Calu3 (cell line): ENCODE measurements around the gene CCN2. TPM values are rescaled to one million over a fixed set of nuclear protein-coding genes. Genes with fewer than 3 reads are reported as not detected.

Source experiments
- Bru-seq: library from RNA; stranded (reverse); fragments of 400-500 nt; gene quantifications from one replicate; lab custom pipeline; 2021; lab: Mats Ljungman, UMichigan
- BruChase-seq, 2 experiments: library from RNA; stranded (reverse); fragments of 400-500 nt; gene quantifications; one replicate each; lab custom pipeline; 2021; lab: Mats Ljungman, UMichigan
- BruUV-seq: library from RNA; stranded (reverse); fragments of 400-500 nt; replicated peaks from 2 replicates; lab custom pipeline; 2021; lab: Mats Ljungman, UMichigan
- CTCF ChIA-PET: fragments of 300-600 bp; sonication (Branson Sonifier 250); formaldehyde crosslinking; loops from one replicate; lab custom pipeline; 2022; ENCODE audit warnings: antibody characterized with exemption; lab: Charles Lee
- DNase-seq: peaks from one replicate; pipeline ENCODE4 v3.0.0; 2022
- H3K27ac Mint-ChIP-seq: one replicate; pipeline ENCODE4 v1.8.0; 2022; ENCODE audit warnings: mixed read lengths; ENCODE audit not compliant: unreplicated experiment
- H3K27me3 Mint-ChIP-seq: one replicate; pipeline ENCODE4 v1.8.0; 2022; ENCODE audit warnings: mixed read lengths; ENCODE audit not compliant: unreplicated experiment
- H3K36me3 Mint-ChIP-seq: one replicate; pipeline ENCODE4 v1.8.0; 2022; ENCODE audit warnings: mild to moderate bottlenecking, moderate library complexity, mixed read lengths; ENCODE audit not compliant: insufficient read depth, unreplicated experiment
- H3K4me1 Mint-ChIP-seq: one replicate; pipeline ENCODE4 v1.8.0; 2022; ENCODE audit warnings: mild to moderate bottlenecking, low read depth, mixed read lengths; ENCODE audit not compliant: unreplicated experiment
- H3K4me3 Mint-ChIP-seq: one replicate; pipeline ENCODE4 v1.8.0; 2022; ENCODE audit warnings: mild to moderate bottlenecking, low read depth, moderate library complexity, mixed read lengths; ENCODE audit not compliant: unreplicated experiment
- H3K9me3 Mint-ChIP-seq: one replicate; pipeline ENCODE4 v1.8.0; 2022; ENCODE audit warnings: low read depth, mixed read lengths; ENCODE audit not compliant: unreplicated experiment
- intact Hi-C: fragments of 100-400 bp; cut with micrococcal nuclease; formaldehyde crosslinking; loops from one replicate; pipeline ENCODE4 v1.10.0; 2022; ENCODE audit not compliant: unreplicated experiment
- long read RNA-seq: library from polyadenylated mRNA; stranded (forward); transcript quantifications from one replicate; pipeline ENCODE4 v2.0.0, GENCODE V29; 2022
- total RNA-seq: library from RNA; stranded (reverse); gene quantifications from 2 replicates; pipeline ENCODE4 v1.2.3, GENCODE V29; 2022
- TF ChIP-seq, protein P1 (sequence below): fragments of 200-600 bp; IDR thresholded peaks from one replicate; pipeline ENCODE4 v1.8.0; 2022; ENCODE audit warnings: antibody characterized with exemption; ENCODE audit not compliant: unreplicated experiment

CCN2 gene, protein sequence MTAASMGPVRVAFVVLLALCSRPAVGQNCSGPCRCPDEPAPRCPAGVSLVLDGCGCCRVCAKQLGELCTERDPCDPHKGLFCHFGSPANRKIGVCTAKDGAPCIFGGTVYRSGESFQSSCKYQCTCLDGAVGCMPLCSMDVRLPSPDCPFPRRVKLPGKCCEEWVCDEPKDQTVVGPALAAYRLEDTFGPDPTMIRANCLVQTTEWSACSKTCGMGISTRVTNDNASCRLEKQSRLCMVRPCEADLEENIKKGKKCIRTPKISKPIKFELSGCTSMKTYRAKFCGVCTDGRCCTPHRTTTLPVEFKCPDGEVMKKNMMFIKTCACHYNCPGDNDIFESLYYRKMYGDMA
- total RNA-seq (159 and 373 TPM in 2 replicates), Bru-seq, nascent RNA (percentile 99 among the genes with signal in this experiment), BruChase-seq, experiment 1, labeled RNA remaining after a 6-hour chase (percentile 99 among the genes with signal in this experiment), BruChase-seq, experiment 2, labeled RNA remaining after a 2-hour chase (percentile 100 among the genes with signal in this experiment)
- long read RNA-seq, transcript CTGF-201 (5 exons, 2,339 nt), result major isoform, 273 of 348 reads
- long read RNA-seq, partial matches to known transcripts, result 30 of 348 reads
- long read RNA-seq, other reads (novel, unspliced or antisense), result 45 of 348 reads

DNA sequence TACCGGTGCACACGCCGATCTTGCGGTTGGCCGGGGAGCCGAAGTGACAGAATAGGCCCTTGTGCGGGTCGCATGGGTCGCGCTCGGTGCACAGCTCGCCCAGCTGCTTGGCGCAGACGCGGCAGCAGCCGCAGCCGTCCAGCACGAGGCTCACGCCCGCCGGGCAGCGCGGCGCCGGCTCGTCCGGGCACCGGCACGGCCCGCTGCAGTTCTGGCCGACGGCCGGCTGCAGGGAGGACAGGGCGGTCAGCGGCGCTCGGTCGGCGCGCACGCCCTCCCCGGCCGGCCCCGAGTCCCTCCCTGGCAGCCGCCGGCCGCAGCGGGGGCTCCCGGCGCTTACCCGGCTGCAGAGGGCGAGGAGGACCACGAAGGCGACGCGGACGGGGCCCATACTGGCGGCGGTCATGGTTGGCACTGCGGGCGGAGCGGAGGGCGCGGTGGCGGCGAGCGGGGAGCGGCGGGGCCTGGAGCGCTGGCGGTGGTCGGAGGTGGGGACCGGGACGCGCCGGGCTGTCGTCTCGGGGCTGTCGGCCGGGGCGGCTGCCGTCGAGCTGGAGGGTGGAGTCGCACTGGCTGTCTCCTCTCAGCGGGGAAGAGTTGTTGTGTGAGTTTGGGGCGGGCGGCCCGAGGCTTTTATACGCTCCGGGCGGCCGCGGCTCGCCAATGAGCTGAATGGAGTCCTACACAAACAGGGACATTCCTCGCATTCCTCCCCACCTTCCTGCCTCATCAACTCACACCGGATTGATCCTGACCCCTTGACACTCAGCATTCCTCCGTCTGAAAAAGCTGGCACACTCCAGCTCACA is at the start of gene CCN2:
CCN2 (minus strand) TSS at position 606 of the 809 bp plus-strand sequence; CDS start at position 406, 200 bp downstream.
- H3K27ac Mint-ChIP-seq, result peak within 1 kb of the TSS; percentile 97
- peaks cover 64% of the 10 kb centered on the region for H3K36me3 Mint-ChIP-seq
- intact Hi-C loops, result loop anchor here (2.0 to 10.0 kb wide), 2 partner anchors 210 to 264 kb away; no protein-coding TSS in a partner anchor
- no peaks in the 10 kb centered on the region for H3K9me3 Mint-ChIP-seq
- TF ChIP-seq, protein P1, sequence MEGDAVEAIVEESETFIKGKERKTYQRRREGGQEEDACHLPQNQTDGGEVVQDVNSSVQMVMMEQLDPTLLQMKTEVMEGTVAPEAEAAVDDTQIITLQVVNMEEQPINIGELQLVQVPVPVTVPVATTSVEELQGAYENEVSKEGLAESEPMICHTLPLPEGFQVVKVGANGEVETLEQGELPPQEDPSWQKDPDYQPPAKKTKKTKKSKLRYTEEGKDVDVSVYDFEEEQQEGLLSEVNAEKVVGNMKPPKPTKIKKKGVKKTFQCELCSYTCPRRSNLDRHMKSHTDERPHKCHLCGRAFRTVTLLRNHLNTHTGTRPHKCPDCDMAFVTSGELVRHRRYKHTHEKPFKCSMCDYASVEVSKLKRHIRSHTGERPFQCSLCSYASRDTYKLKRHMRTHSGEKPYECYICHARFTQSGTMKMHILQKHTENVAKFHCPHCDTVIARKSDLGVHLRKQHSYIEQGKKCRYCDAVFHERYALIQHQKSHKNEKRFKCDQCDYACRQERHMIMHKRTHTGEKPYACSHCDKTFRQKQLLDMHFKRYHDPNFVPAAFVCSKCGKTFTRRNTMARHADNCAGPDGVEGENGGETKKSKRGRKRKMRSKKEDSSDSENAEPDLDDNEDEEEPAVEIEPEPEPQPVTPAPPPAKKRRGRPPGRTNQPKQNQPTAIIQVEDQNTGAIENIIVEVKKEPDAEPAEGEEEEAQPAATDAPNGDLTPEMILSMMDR, result no peak
- H3K4me1 Mint-ChIP-seq, result peaks cover 62% of the 10 kb centered on the region
- H3K4me3 Mint-ChIP-seq, result peak within 1 kb of the TSS; percentile 85
- no peaks in the 10 kb centered on the region for H3K27me3 Mint-ChIP-seq
- DNase-seq, result peak; percentile 96
- CTCF ChIA-PET, result interaction anchor here (0.6 to 2.7 kb wide), 12 partner anchors 8 to 267 kb away, joined by 3 to 12 read pairs (median 5); no protein-coding TSS in a partner anchor
- BruUV-seq, result no TSS peak

DNA sequence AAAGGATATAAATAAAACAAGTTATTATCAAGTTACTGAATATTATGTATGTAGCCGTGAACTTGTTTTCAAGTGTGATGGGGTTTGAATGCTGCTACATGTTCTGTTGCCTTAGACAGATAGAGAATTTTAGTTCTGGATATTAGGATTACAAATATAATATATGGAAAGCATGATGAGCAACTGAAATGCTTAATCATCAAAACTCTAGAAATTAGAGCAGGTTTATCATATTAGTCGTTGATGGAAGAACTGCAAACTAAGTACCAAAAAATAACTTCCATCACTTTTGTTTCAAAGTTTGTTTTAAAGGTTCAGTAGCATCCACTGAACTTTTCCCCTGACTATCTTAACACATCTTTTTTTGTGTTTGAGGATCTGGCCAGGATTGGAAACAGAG is 49.1 kb upstream of the CCN2 start:
- Mint-ChIP-seq H3K4me1 (peaks cover 13% of the 10 kb centered on the region), H3K36me3 (no peaks in the 10 kb centered on the region), H3K27ac (no peak overlapping the region), H3K27me3 (no peaks in the 10 kb centered on the region), H3K9me3 (peaks cover 5% of the 10 kb centered on the region), H3K4me3 (no peak overlapping the region)
- BruUV-seq, result no TSS peak
- TF ChIP-seq, protein P1, result no peak
- intact Hi-C loops, result no loop called here
- CTCF ChIA-PET, result no interaction called here
- no peak for DNase-seq

DNA sequence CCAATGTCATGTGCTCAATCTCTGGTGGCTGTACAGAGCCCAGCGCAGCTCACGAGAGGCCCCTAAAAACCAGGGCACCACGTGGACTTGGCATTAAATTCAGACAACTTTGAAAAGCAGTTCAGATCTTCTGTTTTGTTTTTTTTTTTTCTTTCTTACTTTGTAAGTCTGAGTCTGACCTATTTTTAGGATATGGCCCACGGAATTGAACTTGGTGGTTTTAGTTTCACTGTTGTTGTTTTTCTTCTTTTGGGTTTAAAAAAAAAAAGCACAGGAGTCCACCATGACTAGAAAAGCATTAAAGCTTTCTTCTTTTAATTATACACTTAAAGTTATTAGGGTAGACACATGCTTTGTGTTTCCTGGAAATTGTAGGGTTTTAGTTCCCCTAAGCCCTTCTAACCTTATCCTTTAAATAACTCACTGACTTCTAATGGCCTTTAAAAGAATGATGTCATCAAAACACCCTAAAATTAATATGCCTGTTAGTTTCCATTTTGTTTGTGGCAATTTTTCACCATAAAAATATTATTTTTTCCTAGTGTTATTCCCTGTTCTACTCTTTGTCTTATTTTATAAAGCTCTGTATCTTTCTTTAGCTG is 48.5 kb upstream of the CCN2 start:
- DNase-seq, result no peak
- H3K27ac Mint-ChIP-seq, result no peak overlapping the region
- BruUV-seq, result no TSS peak
- peaks cover 5% of the 10 kb centered on the region for H3K9me3 Mint-ChIP-seq
- no peak overlapping the region for H3K4me3 Mint-ChIP-seq
- intact Hi-C loops, result no loop called here
- H3K4me1 Mint-ChIP-seq, result peaks cover 13% of the 10 kb centered on the region
- no peaks in the 10 kb centered on the region for H3K36me3 Mint-ChIP-seq
- H3K27me3 Mint-ChIP-seq, result no peaks in the 10 kb centered on the region
- CTCF ChIA-PET, result no interaction called here
- TF ChIP-seq, protein P1, result no peak
